Sigmoid colon (tissue), 4 donors: ENCODE data around the gene DENND4B.

Experiments used
- CTCF ChIP-seq, 4 experiments: fragments of 450-650 bp in 3 of 4; fragments of 200-600 bp in 1 of 4; IDR thresholded peaks; one replicate each; pipeline ENCODE4 v1.5.1; 2016 to 2019; ENCODE audit warnings: antibody characterized with exemption in 4 of 4, mild to moderate bottlenecking in 3 of 4, moderate library complexity in 2 of 4
- EP300 ChIP-seq, 4 donors: sonication (generic); formaldehyde crosslinking; IDR thresholded peaks; one replicate each; pipeline ENCODE4 v1.6.1; 2017; ENCODE audit warnings: antibody characterized with exemption in 4 of 4
- POLR2A ChIP-seq, 2 donors: fragments of 450-650 bp; IDR thresholded peaks; one replicate each; pipeline ENCODE4 v1.6.1; 2016; ENCODE audit warnings: antibody characterized with exemption in 2 of 2, mild to moderate bottlenecking in 2 of 2, moderate library complexity in 2 of 2
- POLR2AphosphoS5 ChIP-seq, 4 donors: sonication (generic); formaldehyde crosslinking; IDR thresholded peaks; one replicate each; pipeline ENCODE4 v1.6.1; 2017; ENCODE audit warnings: antibody characterized with exemption in 4 of 4

- TF ChIP-seq POLR2AphosphoS5 (IDR thresholded peaks at IDR 0.05) (peak; percentile 70 to 93 (median 83)), CTCF (IDR thresholded peaks at IDR 0.05) (no peak), POLR2A (IDR thresholded peaks at IDR 0.05) (no peak), EP300 (IDR thresholded peaks at IDR 0.05) (no peak)
These were observed 39.6 kb upstream of the DENND4B start, which contains the start of gene RAB13 for GRCh38 chr1:153985941-153986761.
